Activated CD8-positive, alpha-beta memory T cell treated with anti-CD3 and anti-CD28 coated beads, Interleukin-2, amount 50 U/mL, for 1 hour (primary cell): Measurements from ENCODE around the gene NFATC3.

Source experiments
- DNase-seq: peaks from one replicate; pipeline ENCODE4 v3.0.0-alpha.2; 2020; ENCODE audit errors: extremely low read depth

The NFATC3 gene

GRCh38 chr16:68186877-68187276, 101.7 kb downstream of the NFATC3 start:
- no peak for DNase-seq

- DNase-seq = no peak
Measured at GRCh38 chr16:68187505-68187904, 102.3 kb downstream of the NFATC3 start.

GRCh38 chr16:68188170-68188569, 103.0 kb downstream of the NFATC3 start:
- no peak for DNase-seq

- no peak for DNase-seq
Measured at GRCh38 chr16:68190081-68190480, 104.9 kb downstream of the NFATC3 start.

- no peak for DNase-seq
Measured at GRCh38 chr16:68190736-68191510, 105.8 kb downstream of the NFATC3 start.

- no peak for DNase-seq
Measured at GRCh38 chr16:68194251-68194650, 109.1 kb downstream of the NFATC3 start.

GRCh38 chr16:68197250-68197649, 112.1 kb downstream of the NFATC3 start:
- no peak for DNase-seq

- DNase-seq = no peak
Measured at GRCh38 chr16:68200088-68200783, 115.1 kb downstream of the NFATC3 start.

- no peak for DNase-seq
Measured at GRCh38 chr16:68202091-68202519, 116.9 kb downstream of the NFATC3 start.

GRCh38 chr16:68206245-68206644, 121.1 kb downstream of the NFATC3 start:
- no peak for DNase-seq

- no peak for DNase-seq
Measured at GRCh38 chr16:68214726-68215125, 129.6 kb downstream of the NFATC3 start.

GRCh38 chr16:68215302-68215701, 130.1 kb downstream of the NFATC3 start:
- no peak for DNase-seq

- no peak for DNase-seq
Measured at GRCh38 chr16:68216240-68216639, 131.1 kb downstream of the NFATC3 start.

GRCh38 chr16:68217506-68217905, 132.3 kb downstream of the NFATC3 start:
- DNase-seq = no peak

GRCh38 chr16:68219725-68220351, 134.7 kb downstream of the NFATC3 start:
- no peak for DNase-seq

- DNase-seq = no peak
Measured at GRCh38 chr16:68223072-68223471, 137.9 kb downstream of the NFATC3 start.

- DNase-seq = no peak
Measured at GRCh38 chr16:68226116-68226515, 140.9 kb downstream of the NFATC3 start.

GRCh38 chr16:68227183-68227793, 142.1 kb downstream of the NFATC3 start:
- DNase-seq = no peak

- DNase-seq = no peak
Measured at GRCh38 chr16:68227850-68228553, 142.8 kb downstream of the NFATC3 start.

GRCh38 chr16:68228652-68229051, 143.5 kb downstream of the NFATC3 start:
- DNase-seq = no peak

- no peak for DNase-seq
Measured at GRCh38 chr16:68229431-68230175, 144.4 kb downstream of the NFATC3 start.
